ENCODE results near the gene CUL3. TPM values are rescaled to one million over a fixed set of nuclear protein-coding genes. Genes with fewer than 3 reads are reported as not detected.

CUL3 gene
- total and polyA plus RNA-seq, 2 of the 13 experiments (the other 11 are each of a cell fraction or from before 2014, with no cell fraction given), result 33.2 to 62.3 TPM

GRCh38 chr2:224472137-224472536, 113.0 kb downstream of the CUL3 start:
- H3K79me2 ChIP-seq (ENCODE audit: insufficient read depth, low read length), result no peaks in the 10 kb centered on the region
- WGBS (ENCODE audit: low lambda C conversion rate), result 98% methylated on average over 3 of the region's 3 CpGs
- H3K4me1 ChIP-seq (ENCODE audit: insufficient read depth, low read length), result no peaks in the 10 kb centered on the region
- H3K27me3 ChIP-seq (ENCODE audit: control insufficient read depth in 1 of 2, insufficient read depth in 2 of 2, low read length in 2 of 2), result no peaks in the 10 kb centered on the region
- no peaks in the 10 kb centered on the region for H4K20me1 ChIP-seq (ENCODE audit: insufficient read depth, low read length)
- ChIA-PET CTCF (ENCODE audit: low intra/inter-chr PET ratio, low total read pairs) (no interaction called here), POLR2A (no interaction called here)
- TF ChIP-seq RBAK (CRISPR knock-in tag; IDR thresholded peaks at IDR 0.05) (no peak), FOXM1 (CRISPR knock-in tag; IDR thresholded peaks at IDR 0.05) (no peak), POGK (CRISPR knock-in tag; conservative IDR thresholded peaks at IDR 0.05) (no peak), ATM (IDR thresholded peaks at IDR 0.05; ENCODE audit: borderline replicate concordance) (no peak), SRSF4 (IDR thresholded peaks at IDR 0.05; ENCODE audit: low read depth, low read length, poor library complexity, severe bottlenecking) (no peak), ZBTB21 (CRISPR knock-in tag; IDR thresholded peaks at IDR 0.05) (no peak), JUNB (CRISPR knock-in tag; IDR thresholded peaks at IDR 0.05; ENCODE audit: borderline replicate concordance) (no peak), ZNF674 (CRISPR knock-in tag; IDR thresholded peaks at IDR 0.05; ENCODE audit: low read depth) (no peak), ZNF589 (CRISPR knock-in tag; conservative IDR thresholded peaks at IDR 0.05) (no peak), ZNF615 (CRISPR knock-in tag; IDR thresholded peaks at IDR 0.05; ENCODE audit: borderline replicate concordance) (no peak), ZMAT3 (CRISPR knock-in tag; conservative IDR thresholded peaks at IDR 0.05) (no peak), PBX2 (CRISPR knock-in tag; IDR thresholded peaks at IDR 0.05) (no peak), CAMTA2 (CRISPR knock-in tag; IDR thresholded peaks at IDR 0.05; ENCODE audit: borderline replicate concordance) (no peak)
- TF ChIP-seq, protein P1, sequence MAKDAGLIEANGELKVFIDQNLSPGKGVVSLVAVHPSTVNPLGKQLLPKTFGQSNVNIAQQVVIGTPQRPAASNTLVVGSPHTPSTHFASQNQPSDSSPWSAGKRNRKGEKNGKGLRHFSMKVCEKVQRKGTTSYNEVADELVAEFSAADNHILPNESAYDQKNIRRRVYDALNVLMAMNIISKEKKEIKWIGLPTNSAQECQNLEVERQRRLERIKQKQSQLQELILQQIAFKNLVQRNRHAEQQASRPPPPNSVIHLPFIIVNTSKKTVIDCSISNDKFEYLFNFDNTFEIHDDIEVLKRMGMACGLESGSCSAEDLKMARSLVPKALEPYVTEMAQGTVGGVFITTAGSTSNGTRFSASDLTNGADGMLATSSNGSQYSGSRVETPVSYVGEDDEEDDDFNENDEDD (CRISPR knock-in tag; IDR thresholded peaks at IDR 0.05; ENCODE audit: borderline replicate concordance), result no peak
- TF ChIP-seq, protein P2, sequence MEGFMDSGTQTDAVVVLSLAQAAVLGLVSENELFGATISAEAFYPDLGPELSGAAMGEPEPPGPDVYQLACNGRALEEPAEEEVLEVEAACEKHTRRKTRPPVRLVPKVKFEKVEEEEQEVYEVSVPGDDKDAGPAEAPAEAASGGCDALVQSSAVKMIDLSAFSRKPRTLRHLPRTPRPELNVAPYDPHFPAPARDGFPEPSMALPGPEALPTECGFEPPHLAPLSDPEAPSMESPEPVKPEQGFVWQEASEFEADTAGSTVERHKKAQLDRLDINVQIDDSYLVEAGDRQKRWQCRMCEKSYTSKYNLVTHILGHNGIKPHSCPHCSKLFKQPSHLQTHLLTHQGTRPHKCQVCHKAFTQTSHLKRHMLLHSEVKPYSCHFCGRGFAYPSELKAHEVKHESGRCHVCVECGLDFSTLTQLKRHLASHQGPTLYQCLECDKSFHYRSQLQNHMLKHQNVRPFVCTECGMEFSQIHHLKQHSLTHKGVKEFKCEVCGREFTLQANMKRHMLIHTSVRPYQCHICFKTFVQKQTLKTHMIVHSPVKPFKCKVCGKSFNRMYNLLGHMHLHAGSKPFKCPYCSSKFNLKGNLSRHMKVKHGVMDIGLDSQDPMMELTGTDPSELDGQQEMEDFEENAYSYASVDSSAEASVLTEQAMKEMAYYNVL (CRISPR knock-in tag; IDR thresholded peaks at IDR 0.05; ENCODE audit: borderline replicate concordance), result no peak
- peaks cover 5 to 31% of the 10 kb centered on the region in 2 experiments for H3K36me3 ChIP-seq (replicated peaks in 1 of 2; ENCODE audit: control insufficient read depth in 1 of 2, insufficient read depth in 2 of 2, low read length in 2 of 2)
- BruUV-seq (replicated peaks), result no TSS peak
- ATAC-seq, result no peak
- intact Hi-C loops (cut with micrococcal nuclease; ENCODE audit: unreplicated experiment) (loop anchor here (10.0 kb wide), 1 partner anchor 173 kb away; no protein-coding TSS in a partner anchor), in situ Hi-C loops (cut with HindIII; ENCODE audit: extremely low pct_ligation_motif_present, low pct_unique_long_range_greater_than_20kb) (no loop called here)
- DNase-seq (ENCODE audit: low spot score), result no peak
- no peak overlapping the region for H3K9ac ChIP-seq (ENCODE audit: insufficient read depth, low read depth, low read length)
- H3K4me3 ChIP-seq (replicated peaks in 1 of 3; ENCODE audit: insufficient read depth in 1 of 3, low read depth in 2 of 3, low read length in 3 of 3), result no peak overlapping the region
- H3K9me3 ChIP-seq (ENCODE audit: low read length), result no peaks in the 10 kb centered on the region
- no peak for FAIRE-seq
- no peak overlapping the region for H3K27ac ChIP-seq (ENCODE audit: extremely low read length, insufficient read depth, low read length)
- H3K4me2 ChIP-seq (ENCODE audit: low read depth, low read length), result no peak overlapping the region
- no peak overlapping the region for H2AFZ ChIP-seq (ENCODE audit: low read length)
